OCI-LY3 (cell line): ENCODE results near the gene FLNC.

Experiments
- H2AFZ ChIP-seq: fragments of 200-600, 300-600 bp; shearing (Covaris generic); 2 replicates; pipeline ENCODE4 v1.6.0; 2014; ENCODE audit warnings: antibody characterized with exemption, low read depth, low read length
- H3K27ac ChIP-seq: fragments of 200-600, 300-600 bp; sonication (generic); 2 replicates; pipeline ENCODE4 v1.5.1; 2014; ENCODE audit warnings: mild to moderate bottlenecking, low read length, moderate library complexity, mixed read lengths
- H3K27me3 ChIP-seq: fragments of 200-600, 300-600 bp; sonication (generic); 2 replicates; pipeline ENCODE4 v1.6.1; 2014; ENCODE audit warnings: low read depth, low read length, mixed read lengths
- H3K36me3 ChIP-seq: fragments of 200-600, 300-600 bp; sonication (generic); replicated peaks from 2 replicates; pipeline ENCODE3; 2014; ENCODE audit warnings: low read depth, low read length, mixed read lengths
- H3K4me1 ChIP-seq: fragments of 300-600, 200-600 bp; sonication (generic); 2 replicates; pipeline ENCODE4 v1.6.1; 2014; ENCODE audit warnings: low read length, mixed read lengths
- H3K4me2 ChIP-seq: fragments of 200-600, 300-600 bp; sonication (generic); 2 replicates; pipeline ENCODE4 v1.6.1; 2014; ENCODE audit warnings: low read length, mixed read lengths
- H3K4me3 ChIP-seq: fragments of 300-600, 200-600 bp; sonication (generic); 2 replicates; pipeline ENCODE4 v1.5.1; 2014; ENCODE audit warnings: antibody characterized with exemption, mild to moderate bottlenecking, low read length, moderate library complexity
- H3K79me2 ChIP-seq: fragments of 300-600, 200-600 bp; shearing (Covaris generic); 2 replicates; pipeline ENCODE4 v1.6.1; 2014; ENCODE audit warnings: mild to moderate bottlenecking, low read length, mixed read lengths
- H3K9ac ChIP-seq: fragments of 300-600, 200-600 bp; shearing (Covaris generic); 2 replicates; pipeline ENCODE4 v1.6.0; 2014; ENCODE audit warnings: mild to moderate bottlenecking, low read length, moderate library complexity
- H3K9me3 ChIP-seq: fragments of 200-600, 300-600 bp; shearing (Covaris generic); 2 replicates; pipeline ENCODE4 v1.6.1; 2014; ENCODE audit warnings: low read length, mixed read lengths; ENCODE audit not compliant: insufficient read depth
- H4K20me1 ChIP-seq: fragments of 200-600, 300-600 bp; sonication (generic); 2 replicates; pipeline ENCODE4 v1.6.1; 2016; ENCODE audit warnings: low read length, mixed read lengths; ENCODE audit not compliant: insufficient read depth
- EZH2phosphoT487 ChIP-seq: fragments of 200-600 bp; shearing (Covaris generic); IDR thresholded peaks from 2 replicates; pipeline ENCODE4 v1.6.1; 2018; ENCODE audit warnings: antibody characterized with exemption, mixed run types, low read depth
- TF ChIP-seq, protein P1 (sequence below): fragments of 200-600, 300-600 bp; sonication (generic); IDR thresholded peaks from 2 replicates; pipeline ENCODE4 v1.5.1; 2014; ENCODE audit warnings: antibody characterized with exemption, low read length, low read depth

Gene FLNC

GRCh38 chr7:128847721-128848211, 17.6 kb downstream of the FLNC start:
- H3K36me3 ChIP-seq = no peaks in the 10 kb centered on the region
- TF ChIP-seq, protein P1, sequence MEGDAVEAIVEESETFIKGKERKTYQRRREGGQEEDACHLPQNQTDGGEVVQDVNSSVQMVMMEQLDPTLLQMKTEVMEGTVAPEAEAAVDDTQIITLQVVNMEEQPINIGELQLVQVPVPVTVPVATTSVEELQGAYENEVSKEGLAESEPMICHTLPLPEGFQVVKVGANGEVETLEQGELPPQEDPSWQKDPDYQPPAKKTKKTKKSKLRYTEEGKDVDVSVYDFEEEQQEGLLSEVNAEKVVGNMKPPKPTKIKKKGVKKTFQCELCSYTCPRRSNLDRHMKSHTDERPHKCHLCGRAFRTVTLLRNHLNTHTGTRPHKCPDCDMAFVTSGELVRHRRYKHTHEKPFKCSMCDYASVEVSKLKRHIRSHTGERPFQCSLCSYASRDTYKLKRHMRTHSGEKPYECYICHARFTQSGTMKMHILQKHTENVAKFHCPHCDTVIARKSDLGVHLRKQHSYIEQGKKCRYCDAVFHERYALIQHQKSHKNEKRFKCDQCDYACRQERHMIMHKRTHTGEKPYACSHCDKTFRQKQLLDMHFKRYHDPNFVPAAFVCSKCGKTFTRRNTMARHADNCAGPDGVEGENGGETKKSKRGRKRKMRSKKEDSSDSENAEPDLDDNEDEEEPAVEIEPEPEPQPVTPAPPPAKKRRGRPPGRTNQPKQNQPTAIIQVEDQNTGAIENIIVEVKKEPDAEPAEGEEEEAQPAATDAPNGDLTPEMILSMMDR = no peak
- no peak for TF ChIP-seq EZH2phosphoT487

DNA sequence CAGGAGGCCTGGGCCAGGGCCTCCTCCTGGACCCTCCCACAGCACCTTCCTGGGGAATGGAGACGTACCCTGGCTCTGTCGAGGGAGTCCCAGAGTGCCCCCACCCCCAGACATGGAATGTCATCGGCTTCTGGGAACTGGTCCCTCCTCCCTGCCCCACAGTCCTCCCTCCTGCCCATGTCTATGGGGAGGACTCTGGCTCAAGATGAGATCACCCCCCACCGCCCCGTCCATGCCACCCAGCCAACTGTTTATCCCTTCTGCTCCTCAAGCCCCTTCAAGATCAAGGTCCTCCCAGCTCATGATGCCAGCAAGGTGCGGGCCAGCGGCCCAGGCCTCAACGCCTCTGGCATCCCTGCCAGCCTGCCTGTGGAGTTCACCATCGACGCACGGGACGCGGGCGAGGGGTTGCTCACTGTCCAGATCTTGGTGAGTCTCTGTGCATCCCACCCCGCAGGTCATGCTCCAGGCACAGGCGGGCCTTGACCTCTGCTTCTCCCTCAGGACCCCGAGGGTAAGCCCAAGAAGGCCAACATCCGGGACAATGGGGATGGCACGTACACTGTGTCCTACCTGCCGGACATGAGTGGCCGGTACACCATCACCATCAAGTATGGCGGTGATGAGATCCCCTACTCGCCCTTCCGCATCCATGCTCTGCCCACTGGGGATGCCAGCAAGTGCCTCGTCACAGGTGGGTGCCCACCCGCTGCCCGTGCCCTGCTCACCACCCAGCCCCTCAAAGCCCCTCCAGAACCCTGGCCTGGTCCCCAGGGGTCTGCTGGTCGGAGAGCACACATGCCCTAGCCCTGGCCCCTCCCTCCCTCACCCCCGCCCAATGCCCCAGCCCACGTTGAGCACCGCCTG, 18.3 kb downstream of the FLNC start:
- Histone ChIP-seq H3K27me3 (no peaks in the 10 kb centered on the region), H2AFZ (no peak overlapping the region), H3K9me3 (no peaks in the 10 kb centered on the region), H3K79me2 (no peaks in the 10 kb centered on the region), H3K4me1 (no peaks in the 10 kb centered on the region; the same call in 1 of the 2 replicates), H3K27ac (no peak overlapping the region), H3K4me2 (no peak overlapping the region), H4K20me1 (no peaks in the 10 kb centered on the region), H3K9ac (no peak overlapping the region), H3K36me3 (no peaks in the 10 kb centered on the region), H3K4me3 (no peak overlapping the region)
- TF ChIP-seq EZH2phosphoT487 = no peak
- TF ChIP-seq, protein P1 = no peak

More at GRCh38 chr7:128847721-128848211, 17.6 kb downstream of the FLNC start:
- no peak overlapping the region for H3K9ac ChIP-seq
- H4K20me1 ChIP-seq = no peaks in the 10 kb centered on the region
- no peaks in the 10 kb centered on the region for H3K9me3 ChIP-seq
- no peak overlapping the region for H3K4me2 ChIP-seq
- H3K79me2 ChIP-seq = no peaks in the 10 kb centered on the region
- no peaks in the 10 kb centered on the region for H3K27me3 ChIP-seq
- H3K4me3 ChIP-seq = no peak overlapping the region
- no peak overlapping the region for H3K27ac ChIP-seq
- no peaks in the 10 kb centered on the region; the same call in 1 of the 2 replicates for H3K4me1 ChIP-seq
- H2AFZ ChIP-seq = no peak overlapping the region

GRCh38 chr7:128849156-128849515, 18.9 kb downstream of the FLNC start:
- Histone ChIP-seq H3K79me2 (no peaks in the 10 kb centered on the region), H2AFZ (no peak overlapping the region), H3K9me3 (no peaks in the 10 kb centered on the region), H3K36me3 (no peaks in the 10 kb centered on the region), H3K27me3 (no peaks in the 10 kb centered on the region), H3K27ac (no peak overlapping the region), H3K4me3 (no peak overlapping the region), H3K9ac (no peak overlapping the region), H4K20me1 (no peaks in the 10 kb centered on the region), H3K4me1 (no peaks in the 10 kb centered on the region; the same call in 1 of the 2 replicates), H3K4me2 (no peak overlapping the region)
- TF ChIP-seq, protein P1 = no peak
- no peak for TF ChIP-seq EZH2phosphoT487

- Histone ChIP-seq H3K27me3 (no peaks in the 10 kb centered on the region), H4K20me1 (no peaks in the 10 kb centered on the region), H2AFZ (no peak overlapping the region), H3K79me2 (no peaks in the 10 kb centered on the region), H3K9ac (no peak overlapping the region), H3K36me3 (no peaks in the 10 kb centered on the region), H3K4me3 (no peak overlapping the region), H3K4me2 (no peak overlapping the region), H3K9me3 (no peaks in the 10 kb centered on the region), H3K27ac (no peak overlapping the region), H3K4me1 (no peaks in the 10 kb centered on the region; the same call in 1 of the 2 replicates)
- no peak for TF ChIP-seq EZH2phosphoT487
- TF ChIP-seq, protein P1 = no peak
Observed at GRCh38 chr7:128849804-128850490, 19.7 kb downstream of the FLNC start.
